GM10266 (cell line): ENCODE data around the gene MYH9.
"Not testable (repeated sequence)": the region's sequence is repeated elsewhere in the genome, so short reads cannot be mapped to it uniquely, and the experiment has no call there.

ENCODE experiments used
- DNase-seq: peaks from one replicate; pipeline ENCODE4 v3.0.0; 2012; ENCODE audit errors: extremely low spot score
- TF ChIP-seq, protein P1 (sequence below): IDR thresholded peaks from 2 replicates; pipeline ENCODE4 v1.5.1; 2012; ENCODE audit warnings: mild to moderate bottlenecking, low read depth; ENCODE audit not compliant: control insufficient read depth, insufficient read depth; ENCODE audit errors: missing control alignments

MYH9 gene

DNA sequence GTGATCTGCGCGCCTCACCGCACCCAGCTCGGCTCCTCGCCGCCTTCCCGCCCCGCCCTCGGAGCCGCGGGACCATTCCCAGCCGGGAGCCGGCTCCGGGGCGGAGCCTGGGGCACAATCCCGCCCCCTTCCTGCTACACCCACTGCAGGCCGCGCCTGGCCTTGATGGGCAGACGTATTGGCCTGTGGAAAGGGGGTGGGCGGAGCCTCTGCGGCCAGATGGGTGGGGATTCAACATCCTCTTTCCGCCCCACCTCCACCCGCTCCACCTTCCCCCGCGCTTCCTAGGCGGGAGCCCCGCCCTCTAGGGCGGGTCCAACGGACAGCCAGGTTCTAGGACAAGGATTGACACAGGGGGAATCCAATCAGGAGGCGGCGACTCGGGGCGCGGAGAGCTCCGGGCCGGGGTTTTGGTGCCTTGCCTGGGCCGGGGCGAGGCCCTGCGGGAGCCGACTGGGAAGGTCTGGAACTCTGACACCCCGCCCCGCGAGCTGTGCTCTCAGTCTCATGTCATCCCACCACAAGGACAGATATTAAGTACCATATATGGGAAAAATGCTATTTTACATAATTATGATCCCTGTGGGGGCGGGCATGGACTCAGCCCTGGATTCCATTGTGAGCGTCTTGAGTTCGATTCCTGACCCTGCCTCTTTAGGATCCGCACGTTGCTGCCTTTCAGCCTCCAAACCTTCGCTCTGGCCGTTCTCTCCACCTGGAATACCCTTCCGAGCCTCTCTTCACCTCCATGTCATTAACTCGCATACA is at the start of gene MYH9:
TSS of gene MYH9 (minus strand) at position 9 of the 768 bp plus-strand sequence. CDS start 38,731 bp downstream, outside the sequence.
- TF ChIP-seq, protein P1, sequence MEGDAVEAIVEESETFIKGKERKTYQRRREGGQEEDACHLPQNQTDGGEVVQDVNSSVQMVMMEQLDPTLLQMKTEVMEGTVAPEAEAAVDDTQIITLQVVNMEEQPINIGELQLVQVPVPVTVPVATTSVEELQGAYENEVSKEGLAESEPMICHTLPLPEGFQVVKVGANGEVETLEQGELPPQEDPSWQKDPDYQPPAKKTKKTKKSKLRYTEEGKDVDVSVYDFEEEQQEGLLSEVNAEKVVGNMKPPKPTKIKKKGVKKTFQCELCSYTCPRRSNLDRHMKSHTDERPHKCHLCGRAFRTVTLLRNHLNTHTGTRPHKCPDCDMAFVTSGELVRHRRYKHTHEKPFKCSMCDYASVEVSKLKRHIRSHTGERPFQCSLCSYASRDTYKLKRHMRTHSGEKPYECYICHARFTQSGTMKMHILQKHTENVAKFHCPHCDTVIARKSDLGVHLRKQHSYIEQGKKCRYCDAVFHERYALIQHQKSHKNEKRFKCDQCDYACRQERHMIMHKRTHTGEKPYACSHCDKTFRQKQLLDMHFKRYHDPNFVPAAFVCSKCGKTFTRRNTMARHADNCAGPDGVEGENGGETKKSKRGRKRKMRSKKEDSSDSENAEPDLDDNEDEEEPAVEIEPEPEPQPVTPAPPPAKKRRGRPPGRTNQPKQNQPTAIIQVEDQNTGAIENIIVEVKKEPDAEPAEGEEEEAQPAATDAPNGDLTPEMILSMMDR, result no peak
- DNase-seq, result peak; percentile 99

DNA sequence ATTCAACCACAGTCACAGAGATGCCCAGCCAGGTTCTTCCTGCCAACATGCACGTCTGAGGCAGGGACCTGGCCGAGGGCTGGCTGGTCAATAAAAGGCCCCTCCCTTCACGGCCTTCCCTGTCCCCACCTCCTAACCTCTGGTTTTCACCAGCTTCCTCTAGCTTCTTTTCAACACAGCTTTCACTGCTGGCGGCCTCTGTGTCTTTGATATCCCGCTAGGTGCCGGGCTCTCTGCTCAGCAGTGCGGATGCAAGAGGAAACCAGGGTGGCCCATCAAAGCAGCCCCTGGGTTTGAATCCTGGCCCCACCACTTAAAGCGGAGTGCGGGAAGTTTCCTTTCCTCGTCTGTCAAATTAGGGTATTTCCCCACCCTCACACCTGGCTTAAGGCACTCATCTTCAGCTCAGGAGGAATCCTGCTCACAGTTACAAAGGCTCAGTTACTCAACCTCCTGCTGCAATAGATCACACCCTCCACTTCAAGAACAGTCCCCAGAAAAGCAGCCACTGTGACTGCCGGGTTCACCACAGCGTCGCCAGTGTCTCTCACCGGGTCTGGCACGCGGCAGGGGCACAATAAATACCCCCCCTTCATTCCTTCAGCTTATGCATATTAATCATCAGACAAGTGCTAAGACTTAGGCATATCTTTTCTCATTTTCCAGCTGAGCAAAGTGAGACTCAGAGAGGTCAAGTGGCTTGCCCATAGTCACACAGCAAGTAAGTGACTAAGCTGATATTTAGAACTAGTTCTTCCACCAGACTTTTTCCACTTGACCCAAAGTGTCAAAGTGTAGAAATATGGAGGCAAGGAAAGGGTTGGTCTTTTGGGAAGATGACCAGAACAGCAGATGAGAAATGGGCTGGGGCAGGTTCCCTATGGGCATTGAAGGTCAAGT is 48.0 kb upstream of the MYH9 start:
- TF ChIP-seq, protein P1, result no peak
- no peak for DNase-seq

DNA sequence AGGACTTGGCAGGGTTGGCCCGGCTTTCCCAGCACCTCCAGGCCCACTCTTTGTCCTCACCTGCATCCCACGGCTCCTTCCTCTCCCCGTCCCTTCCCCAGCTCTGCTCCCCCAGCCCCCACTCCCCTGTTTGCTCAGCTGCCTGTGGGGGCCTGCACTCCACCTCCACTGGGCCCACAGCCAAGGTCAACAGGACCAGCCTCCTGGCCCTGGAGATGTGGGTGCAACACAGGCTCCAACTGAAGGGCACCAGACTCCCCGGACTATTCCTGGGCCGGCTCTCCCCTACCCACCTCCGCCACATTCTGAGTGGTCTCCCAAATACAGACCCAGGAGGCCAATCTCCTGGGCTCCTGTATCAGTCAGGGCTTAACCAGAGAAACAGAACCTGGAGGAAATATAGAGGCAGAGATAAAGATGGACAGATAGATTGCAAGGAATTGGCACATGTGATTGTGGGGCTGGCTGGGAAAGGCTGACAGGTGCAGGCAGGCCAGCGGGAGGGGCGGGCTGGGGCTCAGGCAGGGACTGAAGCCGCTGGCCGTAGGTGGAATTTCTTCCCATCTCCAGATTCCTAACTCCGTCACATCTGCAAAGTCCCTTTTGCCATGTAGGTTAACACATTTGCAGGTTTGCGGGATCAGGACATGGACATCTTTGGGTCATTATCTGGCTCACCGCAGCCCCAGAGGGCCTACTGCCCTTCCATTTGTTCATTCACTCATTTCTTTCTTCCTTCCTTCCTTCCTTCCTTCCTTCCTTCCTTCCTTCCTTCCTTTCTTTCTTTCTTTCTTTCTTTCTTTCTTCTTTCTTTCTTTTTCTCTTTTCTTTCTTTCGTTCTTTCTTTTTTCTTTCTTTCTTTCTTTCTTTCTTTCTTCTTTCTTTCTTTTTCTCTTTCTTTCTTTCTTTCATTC is 45.8 kb upstream of the MYH9 start:
- DNase-seq, result no peak
- TF ChIP-seq, protein P1, result no peak

DNA sequence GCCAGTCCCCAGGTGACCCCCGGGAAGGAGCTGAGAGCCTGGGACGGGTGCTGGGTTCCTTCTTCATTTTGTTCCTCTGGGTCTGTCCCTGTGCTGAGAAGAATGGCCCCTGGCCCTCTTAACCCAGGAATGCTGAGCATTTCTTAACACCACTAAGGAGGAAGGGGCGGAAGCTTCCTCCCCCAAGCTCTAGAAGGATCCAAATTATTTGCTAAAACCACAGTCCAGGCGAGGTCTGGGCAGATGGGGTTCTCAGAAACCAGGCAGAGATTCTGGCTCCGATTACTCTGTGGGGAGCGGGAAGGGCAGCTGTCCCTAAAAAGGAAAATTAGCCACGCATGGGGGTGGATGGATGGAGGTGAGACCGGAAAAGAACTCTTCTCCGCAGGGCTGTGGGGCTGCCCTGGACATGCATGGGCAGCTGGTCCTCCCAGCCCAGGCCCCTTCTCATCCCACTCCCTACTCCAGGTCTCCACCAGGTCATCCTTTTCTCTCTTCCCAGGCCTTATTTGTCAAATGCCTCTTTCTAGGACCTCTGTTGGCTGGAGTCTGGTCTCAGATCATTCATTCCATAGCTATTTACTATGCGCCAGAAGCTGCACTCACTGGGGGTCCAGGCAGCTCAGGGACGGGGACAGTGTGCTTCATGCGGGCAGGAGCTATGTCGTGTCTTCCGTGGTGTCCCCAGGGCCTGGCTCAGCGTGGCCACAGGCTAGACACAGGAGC is 45.0 kb upstream of the MYH9 start:
- TF ChIP-seq, protein P1, result no peak

DNA sequence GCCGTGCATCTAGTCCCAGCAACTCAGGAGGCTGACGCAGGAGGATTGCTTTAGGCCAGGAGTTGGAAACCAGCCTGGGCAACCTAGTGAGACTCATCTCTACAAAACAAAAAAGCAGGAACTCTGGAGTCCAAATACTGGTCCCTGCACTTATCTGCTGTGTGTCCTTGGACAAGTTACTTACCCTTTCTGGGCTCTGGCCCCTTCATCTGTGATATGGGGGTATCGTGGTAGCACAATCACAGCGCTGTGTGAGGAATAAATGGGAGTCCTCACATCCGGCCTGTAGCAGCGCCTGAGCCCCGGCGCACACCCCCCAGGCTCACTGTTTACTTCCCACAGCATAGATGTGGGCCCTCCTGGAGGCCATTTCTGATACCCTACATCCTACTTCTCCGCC is 44.2 kb upstream of the MYH9 start:
- TF ChIP-seq, protein P1, result no peak
- no peak for DNase-seq

More for the DNA sequence above, 45.0 kb upstream of the MYH9 start:
- DNase-seq, result no peak

DNA sequence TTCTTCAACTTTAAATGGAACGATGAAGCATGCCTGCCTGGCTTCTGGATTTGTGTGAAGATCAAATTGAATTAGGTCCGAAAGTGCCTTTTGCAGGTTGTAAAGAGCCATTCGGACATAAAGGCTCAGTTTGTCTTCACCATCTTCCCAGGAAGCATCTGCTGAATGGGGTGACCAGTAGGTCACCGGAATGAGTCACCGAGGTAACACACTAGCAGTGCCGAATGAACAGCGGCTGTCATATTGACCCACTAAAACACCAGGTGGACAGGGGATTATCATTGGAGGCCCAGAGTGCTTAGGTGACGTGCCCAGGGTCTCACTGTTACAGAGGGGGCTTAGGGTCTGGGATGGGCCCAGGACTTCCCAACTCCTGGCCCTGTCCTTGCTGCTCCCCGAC is 43.1 kb upstream of the MYH9 start:
- TF ChIP-seq, protein P1, result no peak

DNA sequence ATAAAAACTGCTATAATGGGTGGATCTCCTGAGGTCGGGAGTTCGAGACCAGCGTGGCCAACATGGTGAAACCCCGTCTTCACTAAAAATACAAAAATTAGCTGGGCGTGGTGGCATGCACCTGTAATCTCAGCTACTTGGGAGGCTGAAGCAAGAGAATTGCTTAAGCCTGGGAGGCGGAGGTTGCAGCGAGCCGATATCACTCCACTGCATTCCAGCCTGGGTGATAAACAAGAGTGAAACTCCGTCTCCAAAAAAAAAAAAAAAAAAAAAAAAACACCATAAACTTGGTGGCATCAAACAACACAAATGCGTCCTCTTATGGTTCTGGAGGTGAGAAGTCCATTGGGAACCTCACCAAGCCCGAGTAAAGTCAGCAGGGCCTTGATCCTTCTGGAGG is 40.2 kb upstream of the MYH9 start:
- DNase-seq, result not testable (repeated sequence)

More for the DNA sequence above, 43.1 kb upstream of the MYH9 start:
- no peak for DNase-seq
